ENCODE data around the gene NOL9.

DNA sequence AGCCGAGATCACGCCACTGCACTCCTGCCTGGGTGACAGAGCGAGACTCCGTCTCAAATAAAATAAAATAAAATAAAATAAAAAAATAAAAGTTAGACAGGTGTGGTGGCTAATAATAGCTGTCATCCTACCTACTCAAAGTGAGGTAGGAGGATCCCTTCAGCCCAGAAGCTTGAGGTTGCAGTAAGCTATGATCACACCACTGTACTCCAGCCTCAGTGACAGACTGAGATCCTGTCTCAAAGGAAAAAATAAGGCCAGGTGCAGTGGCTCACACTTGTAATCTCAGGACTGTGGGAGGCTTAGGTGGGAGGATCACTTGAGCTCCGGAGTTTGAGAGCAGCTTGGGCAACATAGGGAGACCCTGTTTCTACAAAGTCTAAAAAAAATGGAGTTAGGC lies 18.0 kb downstream of the NOL9 start:
- TF ChIP-seq EP300 (IDR thresholded peaks at IDR 0.05), result no peak
- TF ChIP-seq, protein P1, sequence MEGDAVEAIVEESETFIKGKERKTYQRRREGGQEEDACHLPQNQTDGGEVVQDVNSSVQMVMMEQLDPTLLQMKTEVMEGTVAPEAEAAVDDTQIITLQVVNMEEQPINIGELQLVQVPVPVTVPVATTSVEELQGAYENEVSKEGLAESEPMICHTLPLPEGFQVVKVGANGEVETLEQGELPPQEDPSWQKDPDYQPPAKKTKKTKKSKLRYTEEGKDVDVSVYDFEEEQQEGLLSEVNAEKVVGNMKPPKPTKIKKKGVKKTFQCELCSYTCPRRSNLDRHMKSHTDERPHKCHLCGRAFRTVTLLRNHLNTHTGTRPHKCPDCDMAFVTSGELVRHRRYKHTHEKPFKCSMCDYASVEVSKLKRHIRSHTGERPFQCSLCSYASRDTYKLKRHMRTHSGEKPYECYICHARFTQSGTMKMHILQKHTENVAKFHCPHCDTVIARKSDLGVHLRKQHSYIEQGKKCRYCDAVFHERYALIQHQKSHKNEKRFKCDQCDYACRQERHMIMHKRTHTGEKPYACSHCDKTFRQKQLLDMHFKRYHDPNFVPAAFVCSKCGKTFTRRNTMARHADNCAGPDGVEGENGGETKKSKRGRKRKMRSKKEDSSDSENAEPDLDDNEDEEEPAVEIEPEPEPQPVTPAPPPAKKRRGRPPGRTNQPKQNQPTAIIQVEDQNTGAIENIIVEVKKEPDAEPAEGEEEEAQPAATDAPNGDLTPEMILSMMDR (IDR thresholded peaks at IDR 0.05), result no peak
- no peak for TF ChIP-seq POLR2A (IDR thresholded peaks at IDR 0.05; ENCODE audit: low read depth)
